H9 (cell line): ENCODE results near the gene ACTL8. TPM values are rescaled to one million over a fixed set of nuclear protein-coding genes. Genes with fewer than 3 reads are reported as not detected.

Source experiments
- DNase-seq: peaks from one replicate; pipeline ENCODE4 v3.0.0-alpha.2; 2017
- H2AFZ ChIP-seq: one replicate; pipeline ENCODE4 v1.6.1; 2013; ENCODE audit warnings: mild to moderate bottlenecking, low read length, control low read depth, moderate library complexity
- H2AK5ac ChIP-seq: 2 replicates; pipeline ENCODE4 v1.6.1; 2013; ENCODE audit warnings: low read length, control low read depth, mixed read lengths; ENCODE audit not compliant: insufficient read length
- H2BK120ac ChIP-seq: one replicate; pipeline ENCODE4 v1.6.1; 2013; ENCODE audit warnings: low read depth, mild to moderate bottlenecking, low read length, control low read depth, inconsistent platforms; ENCODE audit not compliant: poor library complexity, severe bottlenecking
- H2BK12ac ChIP-seq: 2 replicates; pipeline ENCODE4 v1.6.1; 2013; ENCODE audit warnings: low read length, control low read depth, mixed read lengths, low read depth; ENCODE audit not compliant: insufficient read length
- H2BK15ac ChIP-seq: 2 replicates; pipeline ENCODE4 v1.6.1; 2013; ENCODE audit warnings: low read depth, low read length, control low read depth
- H2BK20ac ChIP-seq: one replicate; pipeline ENCODE4 v1.6.1; 2013; ENCODE audit warnings: low read depth, mild to moderate bottlenecking, low read length, control low read depth, inconsistent platforms; ENCODE audit not compliant: poor library complexity, severe bottlenecking
- H2BK5ac ChIP-seq: 2 replicates; pipeline ENCODE4 v1.6.1; 2013; ENCODE audit warnings: low read length, control low read depth, mixed read lengths; ENCODE audit not compliant: insufficient read length
- H3K14ac ChIP-seq: 2 replicates; pipeline ENCODE4 v1.6.1; 2013; ENCODE audit warnings: low read length, control low read depth; ENCODE audit not compliant: insufficient read depth
- H3K18ac ChIP-seq: 2 replicates; pipeline ENCODE4 v1.6.1; 2013; ENCODE audit warnings: low read depth, mild to moderate bottlenecking, mixed read lengths, low read length, control low read depth; ENCODE audit not compliant: insufficient read length
- H3K23ac ChIP-seq: 2 replicates; pipeline ENCODE4 v1.6.1; 2013; ENCODE audit warnings: low read length, control low read depth, mixed read lengths, low read depth; ENCODE audit not compliant: insufficient read length
- H3K23me2 ChIP-seq: 2 replicates; pipeline ENCODE4 v1.6.1; 2013; ENCODE audit warnings: low read depth, mild to moderate bottlenecking, mixed read lengths, low read length, control low read depth; ENCODE audit not compliant: insufficient read length, poor library complexity, severe bottlenecking
- H3K27ac ChIP-seq: 2 replicates; pipeline ENCODE4 v1.5.1; 2013; ENCODE audit warnings: low read length, control low read depth, mixed read lengths, low read depth; ENCODE audit not compliant: insufficient read length
- H3K27me3 ChIP-seq: 2 replicates; pipeline ENCODE4 v1.6.1; 2013; ENCODE audit warnings: low read length, control low read depth, inconsistent platforms; ENCODE audit not compliant: insufficient read depth
- H3K4ac ChIP-seq: 2 replicates; pipeline ENCODE4 v1.6.1; 2013; ENCODE audit warnings: low read depth, mild to moderate bottlenecking, control low read depth, inconsistent platforms, low read length, moderate library complexity
- H3K4me1 ChIP-seq: 2 replicates; pipeline ENCODE4 v1.6.1; 2013; ENCODE audit warnings: low read length, control low read depth, inconsistent platforms; ENCODE audit not compliant: insufficient read depth
- H3K4me2 ChIP-seq: 2 replicates; pipeline ENCODE4 v1.6.1; 2013; ENCODE audit warnings: low read length, control low read depth, mixed read lengths; ENCODE audit not compliant: insufficient read length, insufficient read depth
- H3K56ac ChIP-seq: 2 replicates; pipeline ENCODE4 v1.6.1; 2013; ENCODE audit warnings: low read depth, mild to moderate bottlenecking, mixed read lengths, low read length, control low read depth; ENCODE audit not compliant: insufficient read length
- H3K79me1 ChIP-seq: 2 replicates; pipeline ENCODE4 v1.6.1; 2013; ENCODE audit warnings: low read depth, mild to moderate bottlenecking, moderate library complexity, low read length, control low read depth, inconsistent platforms; ENCODE audit not compliant: insufficient read depth, poor library complexity, severe bottlenecking
- H3K79me2 ChIP-seq: 2 replicates; pipeline ENCODE4 v1.6.1; 2013; ENCODE audit warnings: low read length, control low read depth, inconsistent platforms; ENCODE audit not compliant: insufficient read depth
- H3K9ac ChIP-seq: 2 replicates; pipeline ENCODE4 v1.6.1; 2013; ENCODE audit warnings: low read length, control low read depth, mixed read lengths; ENCODE audit not compliant: insufficient read length; ENCODE audit errors: extremely low read depth
- H3K9me3 ChIP-seq: one replicate; pipeline ENCODE4 v1.6.1; 2013; ENCODE audit warnings: low read depth, low read length, inconsistent platforms; ENCODE audit not compliant: control insufficient read depth
- H3T11ph ChIP-seq: one replicate; pipeline ENCODE4 v1.6.1; 2013; ENCODE audit warnings: mild to moderate bottlenecking, low read length, control low read depth, inconsistent platforms
- H4K20me1 ChIP-seq: one replicate; pipeline ENCODE4 v1.6.1; 2013; ENCODE audit not compliant: control insufficient read depth, insufficient read length, insufficient read depth
- H4K5ac ChIP-seq: 2 replicates; pipeline ENCODE4 v1.6.1; 2013; ENCODE audit warnings: low read depth, mild to moderate bottlenecking, mixed read lengths, low read length, control low read depth; ENCODE audit not compliant: insufficient read length
- H4K8ac ChIP-seq: replicated peaks from 2 replicates; pipeline ENCODE4 v1.6.1; 2013; ENCODE audit warnings: low read length, control low read depth, mixed read lengths, low read depth; ENCODE audit not compliant: insufficient read length
- H4K91ac ChIP-seq: 2 replicates; pipeline ENCODE4 v1.6.1; 2013; ENCODE audit warnings: low read depth, mild to moderate bottlenecking, moderate library complexity, mixed read lengths, low read length, control low read depth; ENCODE audit not compliant: insufficient read length
- H3K27ac Mint-ChIP-seq, 3 experiments: 2 replicates in 2 of 3; 3 replicates in 1 of 3; pipeline ENCODE4 v1.8.0; 2020 to 2021; ENCODE audit warnings: mixed read lengths in 3 of 3, mild to moderate bottlenecking in 1 of 3, moderate library complexity in 1 of 3
- H3K27me3 Mint-ChIP-seq: 2 replicates; pipeline ENCODE4 v1.8.0; 2021; ENCODE audit warnings: low read depth, mild to moderate bottlenecking, moderate library complexity, mixed read lengths
- H3K36me3 Mint-ChIP-seq, 3 experiments: 2 replicates in 2 of 3; 3 replicates in 1 of 3; pipeline ENCODE4 v1.8.0; 2020 to 2021; ENCODE audit warnings: low read depth in 3 of 3, mixed read lengths in 3 of 3; ENCODE audit not compliant: insufficient read depth in 1 of 3
- H3K4me1 Mint-ChIP-seq, 2 experiments: 2 replicates each; pipeline ENCODE4 v1.8.0; 2020; ENCODE audit warnings: mixed read lengths in 2 of 2
- H3K4me3 Mint-ChIP-seq, 2 experiments: 2 replicates in 1 of 2; 3 replicates in 1 of 2; pipeline ENCODE4 v1.8.0; 2020 to 2021; ENCODE audit warnings: mild to moderate bottlenecking in 2 of 2, mixed read lengths in 2 of 2, moderate library complexity in 1 of 2
- H3K9me3 Mint-ChIP-seq, 2 experiments: 2 replicates in 1 of 2; 3 replicates in 1 of 2; pipeline ENCODE4 v1.8.0; 2020; ENCODE audit warnings: mild to moderate bottlenecking in 2 of 2, mixed read lengths in 2 of 2, moderate library complexity in 1 of 2
- CTCF ChIP-seq: fragments of 200-600 bp; sonication (generic); conservative IDR thresholded peaks from 3 replicates; pipeline ENCODE4 v1.8.0; 2021; ENCODE audit warnings: antibody characterized with exemption, mild to moderate bottlenecking
- WGBS: extraction: QIAGEN DNeasy Blood & Tissue Kit; methylation state at CpG from one replicate; pipeline ENCODE4 v1.1.7; 2013; ENCODE audit warnings: missing lambda C conversion rate, low lambda C conversion rate, mixed read lengths; ENCODE audit not compliant: insufficient read length; ENCODE audit errors: extremely low coverage; 5-methylcytosine and 5-hydroxymethylcytosine counted together
- total RNA-seq: library from RNA; stranded (reverse); gene quantifications from 2 replicates; pipeline ENCODE4 v1.2.1, GENCODE V29; 2021

Gene ACTL8
- total RNA-seq, 1 experiment from 2014 or later: not detected

- Histone ChIP-seq H3K56ac (no peak overlapping the region), H2BK120ac (no peak overlapping the region), H3K79me1 (no peaks in the 10 kb centered on the region), H3K14ac (no peak overlapping the region), H2AK5ac (no peak overlapping the region), H3K18ac (no peak overlapping the region), H3K27me3 (no peaks in the 10 kb centered on the region), H3K4me2 (no peak overlapping the region), H4K20me1 (no peaks in the 10 kb centered on the region), H3K23me2 (no peaks in the 10 kb centered on the region), H3K79me2 (no peaks in the 10 kb centered on the region), H3K9me3 (no peaks in the 10 kb centered on the region), H2AFZ (no peak overlapping the region), H3K9ac (no peak overlapping the region), H3K4me1 (no peaks in the 10 kb centered on the region), H2BK15ac (no peak overlapping the region), H3K27ac (no peak overlapping the region), H2BK12ac (no peak overlapping the region), H2BK20ac (no peak overlapping the region), H3K4ac (no peak overlapping the region), H4K8ac (no peak overlapping the region), H3T11ph (no peak overlapping the region), H4K91ac (no peak overlapping the region), H2BK5ac (no peak overlapping the region), H4K5ac (no peak overlapping the region), H3K23ac (no peak overlapping the region)
- WGBS: no CpG with 5 or more reads among the region's 14 CpGs
- H3K4me1 Mint-ChIP-seq: peaks cover 11 to 16% of the 10 kb centered on the region in 2 experiments
- no peak overlapping the region; a peak in 1 of 7 replicates for H3K27ac Mint-ChIP-seq
- DNase-seq: no peak
- no peaks in the 10 kb centered on the region for H3K36me3 Mint-ChIP-seq
- peaks cover 8% of the 10 kb centered on the region for H3K27me3 Mint-ChIP-seq
- no peak for TF ChIP-seq CTCF
- H3K4me3 Mint-ChIP-seq: no peak overlapping the region
- H3K9me3 Mint-ChIP-seq: no peaks in the 10 kb centered on the region; a peak in 2 of 5 replicates
Measured at GRCh38 chr1:17772615-17773212, 17.6 kb downstream of the ACTL8 start.
